ENCODE results near the gene FAM13A.

- TF ChIP-seq POLR2AphosphoS5 (IDR thresholded peaks at IDR 0.05; ENCODE audit: insufficient read depth in 1 of 2, low read depth in 1 of 2) (no peak), CTCF (IDR thresholded peaks at IDR 0.05) (no peak), POLR2A (IDR thresholded peaks at IDR 0.05) (no peak)
Measured at GRCh38 chr4:88817740-88818139, 239.2 kb downstream of the FAM13A start.

All from vagina (tissue), 2 donors.